DND-41 (cell line): ENCODE measurements around the gene SMOC2.

Experiments used
- CTCF ChIP-seq: IDR thresholded peaks from 2 replicates; pipeline ENCODE4 v1.5.1; 2012; ENCODE audit warnings: borderline replicate concordance, low read length, moderate library complexity, mild to moderate bottlenecking; ENCODE audit not compliant: poor library complexity, severe bottlenecking; ENCODE audit errors: extremely low read depth
- EZH2 ChIP-seq: IDR thresholded peaks from 3 replicates; pipeline ENCODE4 v1.6.1; 2012; ENCODE audit warnings: borderline replicate concordance, low read depth, mild to moderate bottlenecking, moderate library complexity, low read length, inconsistent platforms; ENCODE audit not compliant: severe bottlenecking

- TF ChIP-seq EZH2 (no peak), CTCF (no peak)
Measured at GRCh38 chr6:168527451-168528210, 86.6 kb downstream of the SMOC2 start.
